GM13976 (cell line): ENCODE data around the gene NCAN.

Source experiments
- DNase-seq: peaks from one replicate; pipeline ENCODE4 v3.0.0; 2012; ENCODE audit warnings: low spot score
- CTCF ChIP-seq: IDR thresholded peaks from 2 replicates; pipeline ENCODE4 v1.5.1; 2012; ENCODE audit warnings: borderline replicate concordance, mild to moderate bottlenecking; ENCODE audit not compliant: insufficient read depth; ENCODE audit errors: extremely low read depth, missing control alignments, control extremely low read depth
- in situ Hi-C: fragments of 300-500 bp; cut with MboI; formaldehyde crosslinking; loops from one replicate; pipeline ENCODE4 v1.12.0; 2022; ENCODE audit warnings: low sequenced_read_pairs, mixed read lengths, inconsistent platforms; ENCODE audit not compliant: unreplicated experiment

NCAN gene

GRCh38 chr19:19268453-19269385, 57.0 kb downstream of the NCAN start:
- in situ Hi-C loops, result no loop called here
- TF ChIP-seq CTCF, result no peak
- DNase-seq, result no peak

- in situ Hi-C loops, result no loop called here
- no peak for TF ChIP-seq CTCF
Observed at GRCh38 chr19:19269952-19270694, 58.4 kb downstream of the NCAN start.

GRCh38 chr19:19270749-19271571, 59.2 kb downstream of the NCAN start:
- in situ Hi-C loops, result no loop called here
- no peak for TF ChIP-seq CTCF
- DNase-seq, result no peak

More at GRCh38 chr19:19269952-19270694, 58.4 kb downstream of the NCAN start:
- DNase-seq, result no peak

- in situ Hi-C loops, result no loop called here
- no peak for DNase-seq
- no peak for TF ChIP-seq CTCF
Observed at GRCh38 chr19:19271828-19272599, 60.3 kb downstream of the NCAN start.

- no peak for TF ChIP-seq CTCF
- in situ Hi-C loops, result no loop called here
- no peak for DNase-seq
Observed at GRCh38 chr19:19274146-19274545, 62.4 kb downstream of the NCAN start.
